T-helper 22 cell (primary cell): Measurements from ENCODE around the gene SEMA6B.

ENCODE experiments used
- DNase-seq: peaks from one replicate; pipeline ENCODE4 v3.0.0-alpha.2; 2020; ENCODE audit warnings: low read depth

The SEMA6B gene

GRCh38 chr19:4588291-4588761 lies 28.8 kb upstream of the SEMA6B start:
- no peak for DNase-seq

- DNase-seq: no peak
These were observed 28.0 kb upstream of the SEMA6B start for GRCh38 chr19:4587527-4587926.

GRCh38 chr19:4586691-4587090 lies 27.2 kb upstream of the SEMA6B start:
- DNase-seq: no peak

- DNase-seq: no peak
These were observed 26.8 kb upstream of the SEMA6B start for GRCh38 chr19:4586245-4586644.

GRCh38 chr19:4585556-4585955 lies 26.1 kb upstream of the SEMA6B start:
- DNase-seq: no peak

GRCh38 chr19:4584670-4585460 lies 25.4 kb upstream of the SEMA6B start:
- DNase-seq: no peak

- no peak for DNase-seq
These were observed 24.6 kb upstream of the SEMA6B start for GRCh38 chr19:4583961-4584669.

- no peak for DNase-seq
These were observed 23.7 kb upstream of the SEMA6B start for GRCh38 chr19:4582980-4583842.

GRCh38 chr19:4581666-4582553 lies 22.4 kb upstream of the SEMA6B start:
- no peak for DNase-seq

- DNase-seq: no peak
These were observed 21.6 kb upstream of the SEMA6B start for GRCh38 chr19:4580961-4581665.

- DNase-seq: no peak
These were observed 20.8 kb upstream of the SEMA6B start for GRCh38 chr19:4580021-4580901.

GRCh38 chr19:4579389-4579788 lies 19.9 kb upstream of the SEMA6B start:
- no peak for DNase-seq

- DNase-seq: no peak
These were observed 19.2 kb upstream of the SEMA6B start for GRCh38 chr19:4578552-4579248.

GRCh38 chr19:4577020-4577782 lies 17.7 kb upstream of the SEMA6B start:
- DNase-seq: no peak

GRCh38 chr19:4576016-4576933 lies 16.8 kb upstream of the SEMA6B start:
- DNase-seq: peak; percentile 34

- DNase-seq: no peak
These were observed 16.0 kb upstream of the SEMA6B start for GRCh38 chr19:4575267-4576015.

- DNase-seq: no peak
These were observed 14.2 kb upstream of the SEMA6B start for GRCh38 chr19:4573682-4574081.
